ENCODE measurements around the gene RABGAP1L.
"Not testable (repeated sequence)": the region's sequence is repeated elsewhere in the genome, so short reads cannot be mapped to it uniquely, and the experiment has no call there.

RABGAP1L gene

GRCh38 chr1:174153825-174154107, 5.6 kb upstream of the RABGAP1L start:
- DNase-seq (ENCODE audit: low read depth) = no peak

DNA sequence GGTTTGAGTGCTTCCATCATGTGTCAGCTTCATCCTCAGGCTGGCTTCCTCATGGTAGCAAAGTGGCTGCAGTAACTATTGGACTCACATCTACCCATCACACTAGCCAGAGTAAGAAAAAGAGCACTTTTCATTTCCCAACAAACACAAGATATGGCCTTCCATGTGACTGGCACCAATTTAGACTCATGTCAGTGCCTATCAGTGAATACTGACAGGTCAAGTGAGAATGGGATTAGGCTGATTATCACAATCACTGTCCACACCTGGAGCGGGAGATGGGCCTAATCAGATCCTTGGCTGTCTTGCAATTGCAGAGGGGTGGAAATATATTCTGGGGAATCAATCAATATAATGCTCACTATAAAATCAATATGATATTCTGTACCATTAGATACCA, 2.9 kb upstream of the RABGAP1L start:
- DNase-seq (ENCODE audit: low read depth) = no peak

- DNase-seq (ENCODE audit: low read depth) = no peak
Observed at GRCh38 chr1:174157157-174157806, 2.0 kb upstream of the RABGAP1L start.

- DNase-seq (ENCODE audit: low read depth) = no peak
Observed at GRCh38 chr1:174158767-174159251, 511 bp upstream of the RABGAP1L start.

DNA sequence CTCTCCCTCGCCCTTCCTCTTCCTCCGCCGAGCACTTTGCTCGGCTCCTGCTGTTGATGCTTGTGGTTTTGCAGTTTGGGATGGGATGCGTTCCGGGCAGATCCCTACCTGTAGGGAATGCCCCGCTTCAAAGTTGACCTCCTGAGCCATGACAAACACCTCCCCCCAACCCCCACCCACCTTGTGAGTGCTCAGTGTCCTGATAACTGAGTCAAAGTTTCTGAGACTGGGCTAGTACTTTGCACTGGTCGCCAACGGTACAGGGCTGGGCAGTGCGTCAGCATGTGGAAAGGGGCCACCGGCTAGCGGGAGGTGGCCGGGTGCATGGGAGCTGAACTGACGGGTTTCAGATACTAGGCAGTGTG, 771 bp downstream of the RABGAP1L start:
- DNase-seq (ENCODE audit: low read depth) = no peak

DNA sequence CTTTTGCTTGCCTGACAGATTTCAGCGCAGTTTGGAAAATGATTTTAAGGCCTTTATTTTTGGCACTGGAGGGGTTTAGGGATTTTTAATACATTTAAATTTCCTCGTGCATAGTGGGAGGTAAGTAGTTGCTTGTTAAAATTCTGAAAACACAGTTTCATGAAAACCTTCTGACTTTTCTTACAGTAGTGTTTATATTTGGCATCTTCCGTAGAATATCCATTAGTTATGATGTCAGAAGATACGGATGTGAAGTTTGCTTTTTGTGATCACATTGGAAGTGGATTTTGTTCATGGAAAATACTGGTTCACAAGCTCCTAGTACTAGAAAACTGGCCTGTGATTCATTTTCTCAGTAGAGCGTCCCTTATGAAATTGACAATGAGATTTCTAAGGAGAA, 1.3 kb downstream of the RABGAP1L start:
- no peak for DNase-seq (ENCODE audit: low read depth)

- no peak for DNase-seq (ENCODE audit: low read depth)
Observed at GRCh38 chr1:174161813-174162212, 2.5 kb downstream of the RABGAP1L start.

DNA sequence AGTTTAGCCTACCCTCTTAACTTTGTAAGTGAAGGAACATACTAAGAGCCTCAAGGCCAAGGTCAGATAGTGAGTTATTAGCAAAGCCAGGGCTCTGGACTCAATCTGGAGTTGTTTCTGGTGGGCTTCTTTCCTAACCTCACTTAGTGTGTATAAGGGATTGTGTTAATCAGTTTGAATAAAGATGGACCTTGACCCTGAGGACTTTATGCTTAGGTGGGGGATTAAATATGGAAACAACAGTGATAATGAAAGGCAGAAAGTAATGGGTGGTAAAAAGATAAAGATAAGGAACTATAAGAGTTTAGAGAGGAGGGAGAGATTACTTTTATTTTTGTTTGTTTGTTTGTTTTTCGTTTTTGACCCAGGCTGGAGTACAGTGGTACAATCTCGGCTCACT, 5.5 kb downstream of the RABGAP1L start:
- DNase-seq (ENCODE audit: low read depth) = no peak

DNA sequence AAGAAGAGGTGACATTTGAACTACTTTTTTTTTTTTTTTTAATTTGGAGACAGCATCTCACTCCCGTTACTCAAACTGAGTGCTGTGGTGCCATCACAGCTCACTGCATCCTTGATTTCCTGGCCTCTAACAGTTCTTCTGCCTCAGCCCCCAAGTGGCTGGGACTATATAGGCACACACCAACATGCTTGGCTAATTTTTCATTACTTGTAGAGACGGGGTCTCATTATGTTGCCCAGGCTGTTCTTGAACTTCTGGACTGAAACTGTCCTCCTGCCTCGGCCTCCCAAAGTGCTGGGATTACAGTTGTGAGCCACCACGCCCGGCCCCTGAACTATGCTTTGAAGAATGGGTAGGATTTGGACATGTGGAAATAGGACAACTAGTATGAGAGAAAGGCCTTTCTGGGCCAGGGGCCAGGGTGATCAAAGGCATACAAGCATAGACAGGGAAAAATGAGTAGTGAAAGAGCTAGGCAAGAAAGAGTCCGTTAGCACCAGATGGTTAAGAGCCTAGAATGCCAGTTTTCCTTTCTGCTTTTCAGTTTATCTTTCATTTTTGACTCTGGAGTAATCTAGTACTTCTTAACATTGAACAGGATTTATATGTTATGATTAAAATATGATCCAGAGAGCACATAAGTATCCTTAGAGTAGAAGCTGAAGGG, 6.3 kb downstream of the RABGAP1L start:
- no peak for DNase-seq (ENCODE audit: low read depth)

DNA sequence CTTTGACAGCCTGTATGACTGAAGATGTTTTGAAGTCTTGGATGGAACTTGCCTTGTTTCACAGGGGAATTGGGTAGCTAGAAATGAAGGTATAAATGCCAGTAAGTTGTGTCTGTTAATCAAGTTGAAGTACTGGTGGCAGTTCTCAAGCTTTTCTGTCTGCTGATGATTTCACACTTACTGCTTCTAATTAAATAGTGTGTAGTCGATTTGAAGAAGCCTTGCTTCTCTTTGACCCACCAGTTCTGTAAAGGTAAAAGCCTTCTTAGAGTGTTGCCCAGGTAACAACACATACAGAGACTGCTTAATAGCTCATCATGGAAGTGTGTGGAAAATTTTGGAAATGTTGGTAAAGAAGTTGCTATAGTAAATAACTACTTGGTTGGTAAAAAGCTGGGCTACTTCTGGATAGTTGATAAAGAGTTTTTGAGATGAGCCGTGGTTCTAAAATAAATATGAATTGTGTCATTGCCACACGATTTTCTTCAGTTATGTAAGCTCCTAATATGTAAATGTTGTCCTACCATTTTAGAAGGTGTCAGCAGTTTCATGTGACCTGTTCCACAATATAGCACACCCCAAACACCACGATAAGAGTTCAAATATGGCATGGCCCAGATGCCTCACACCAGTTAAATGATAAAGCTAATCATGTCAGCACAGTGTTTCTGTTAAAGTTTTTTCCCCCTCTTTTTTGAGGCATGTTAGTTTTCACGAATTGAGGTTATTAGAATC, 7.4 kb downstream of the RABGAP1L start:
- DNase-seq (ENCODE audit: low read depth) = no peak

GRCh38 chr1:174167265-174167803, 8.0 kb downstream of the RABGAP1L start:
- no peak for DNase-seq (ENCODE audit: low read depth)

DNA sequence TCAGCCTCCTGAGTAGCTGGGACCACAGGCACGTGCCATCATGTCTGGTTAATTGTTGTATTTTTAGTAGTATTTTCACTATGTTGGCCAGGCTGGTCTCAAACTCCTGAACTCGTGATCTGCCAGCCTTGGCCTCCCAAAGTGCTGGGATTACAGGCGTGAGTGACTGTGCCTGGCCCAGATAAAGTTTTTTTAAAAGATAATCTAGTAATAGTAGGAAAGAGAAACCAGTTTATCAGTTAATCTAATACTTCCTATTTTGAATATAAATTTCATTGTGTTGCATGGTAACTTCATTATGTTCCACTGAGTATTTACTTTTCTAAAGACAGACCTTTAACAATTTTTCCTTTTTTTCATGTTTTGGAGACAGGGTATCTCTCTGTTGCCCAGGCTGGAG, 10.0 kb downstream of the RABGAP1L start:
- no peak for DNase-seq (ENCODE audit: low read depth)

GRCh38 chr1:174171073-174171472, 11.8 kb downstream of the RABGAP1L start:
- no peak for DNase-seq (ENCODE audit: low read depth)

- no peak for DNase-seq (ENCODE audit: low read depth)
Observed at GRCh38 chr1:174174461-174175329, 15.4 kb downstream of the RABGAP1L start.

DNA sequence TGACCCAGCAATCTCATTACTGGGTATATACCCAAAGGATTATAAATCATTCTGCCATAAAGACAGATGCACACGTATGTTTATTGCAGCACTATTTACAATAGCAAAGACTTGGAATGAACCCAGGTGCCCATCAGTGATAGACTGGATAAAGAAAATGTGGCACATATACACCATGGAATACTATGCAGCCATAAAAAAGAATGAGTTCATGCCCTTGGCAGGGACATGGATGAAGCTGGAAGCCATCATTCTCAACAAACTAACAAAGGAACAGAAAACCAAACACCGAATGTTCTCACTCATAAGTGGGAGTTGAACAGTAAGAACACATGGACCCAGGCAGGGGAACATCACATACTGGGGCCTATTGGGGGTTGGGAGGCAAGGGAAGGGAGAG, 19.1 kb downstream of the RABGAP1L start:
- DNase-seq (ENCODE audit: low read depth) = not testable (repeated sequence)

- DNase-seq (ENCODE audit: low read depth) = no peak
Observed at GRCh38 chr1:174189428-174190062, 30.2 kb downstream of the RABGAP1L start.

GRCh38 chr1:174190691-174191199, 31.4 kb downstream of the RABGAP1L start:
- no peak for DNase-seq (ENCODE audit: low read depth)

DNA sequence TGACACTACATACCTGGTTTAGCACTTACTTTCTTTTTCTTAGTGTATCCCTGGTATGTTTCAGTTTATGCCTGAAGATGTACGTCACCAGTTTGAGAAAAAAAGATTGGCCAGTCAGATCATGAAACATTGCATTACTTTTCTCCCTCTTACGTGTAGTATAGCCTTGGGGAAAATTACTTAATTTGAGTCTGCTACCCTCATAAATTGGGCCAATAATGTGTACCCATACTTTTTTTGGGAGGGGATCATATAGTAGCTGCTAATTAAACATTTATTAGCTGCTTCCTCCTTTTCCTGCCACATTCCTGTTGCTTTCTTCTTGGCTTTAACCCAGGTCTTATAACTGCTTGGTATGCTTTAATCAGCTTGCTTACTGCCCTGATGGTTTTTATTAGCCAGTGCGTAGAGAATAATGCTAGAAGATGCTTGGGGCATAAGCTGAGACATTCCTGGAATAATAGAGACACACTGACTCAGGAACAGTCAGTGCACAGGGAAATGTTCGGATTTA, 32.1 kb downstream of the RABGAP1L start:
- no peak for DNase-seq (ENCODE audit: low read depth)

- DNase-seq (ENCODE audit: low read depth) = no peak
Observed at GRCh38 chr1:174194461-174194860, 35.1 kb downstream of the RABGAP1L start.

DNA sequence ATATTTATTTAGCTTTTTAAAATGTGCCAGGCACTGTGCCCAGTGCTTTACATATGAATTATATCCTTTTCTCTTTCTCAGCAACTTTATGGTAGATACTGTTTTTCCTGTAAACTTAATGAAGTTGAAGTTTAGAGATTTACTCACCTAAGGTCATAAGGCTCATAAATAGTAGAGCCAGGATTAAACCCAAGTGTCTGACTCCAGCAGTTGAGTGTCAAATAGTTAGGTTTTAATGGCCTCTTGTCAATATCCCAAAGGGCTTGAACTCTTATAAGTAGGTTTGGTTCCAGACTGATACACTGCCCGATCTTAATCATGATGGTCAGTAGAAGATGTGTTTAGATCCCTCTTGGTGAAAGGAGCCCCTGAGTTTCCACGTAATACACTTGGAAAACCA, 37.8 kb downstream of the RABGAP1L start:
- no peak for DNase-seq (ENCODE audit: low read depth)

- DNase-seq (ENCODE audit: low read depth) = no peak
Observed at GRCh38 chr1:174197547-174197946, 38.2 kb downstream of the RABGAP1L start.
